BE2C (cell line): Measurements from ENCODE around the gene POLDIP2.
A peak's percentile ranks its signal among the peaks of the same experiment; 100 is the strongest.

Source experiments
- DNase-seq: peaks from one replicate; pipeline ENCODE4 v3.0.0-alpha.2; 2020
- H3K27me3 ChIP-seq: fragments of 250-450 bp; sonication (Bioruptor Pico); 2 replicates; pipeline ENCODE4 v1.5.1; 2020; ENCODE audit warnings: mild to moderate bottlenecking
- H3K36me3 ChIP-seq: fragments of 250-450 bp; sonication (Bioruptor Pico); 2 replicates; pipeline ENCODE4 v1.5.1; 2020; ENCODE audit warnings: mild to moderate bottlenecking
- H3K4me1 ChIP-seq: fragments of 250-450 bp; sonication (Bioruptor Pico); 2 replicates; pipeline ENCODE4 v1.5.1; 2020
- H3K4me3 ChIP-seq: 2 replicates; pipeline ENCODE4 v1.5.1; 2011; ENCODE audit warnings: low read depth, low read length
- H3K9me3 ChIP-seq: fragments of 250-450 bp; sonication (Bioruptor Pico); 2 replicates; pipeline ENCODE4 v1.5.1; 2020
- CTCF ChIP-seq: IDR thresholded peaks from 2 replicates; pipeline ENCODE4 v1.5.1; 2012; ENCODE audit warnings: mild to moderate bottlenecking, low read depth, low read length

Gene POLDIP2

GRCh38 chr17:28385406-28385805, 28.1 kb upstream of the POLDIP2 start:
- no peak for DNase-seq
- Histone ChIP-seq H3K4me1 (no peaks in the 10 kb centered on the region; the same call in 1 of the 2 replicates), H3K27me3 (no peaks in the 10 kb centered on the region), H3K9me3 (no peaks in the 10 kb centered on the region), H3K4me3 (no peak overlapping the region), H3K36me3 (peaks cover 13% of the 10 kb centered on the region)
- no peak for TF ChIP-seq CTCF

- no peaks in the 10 kb centered on the region for H3K27me3 ChIP-seq
These were observed 27.7 kb upstream of the POLDIP2 start for GRCh38 chr17:28385037-28385400.

GRCh38 chr17:28384281-28385036, 27.1 kb upstream of the POLDIP2 start:
- Histone ChIP-seq H3K4me3 (no peak overlapping the region), H3K27me3 (no peaks in the 10 kb centered on the region), H3K4me1 (peaks cover 3% of the 10 kb centered on the region), H3K36me3 (peaks cover 9% of the 10 kb centered on the region), H3K9me3 (no peaks in the 10 kb centered on the region)
- DNase-seq, result no peak
- no peak for TF ChIP-seq CTCF

More at GRCh38 chr17:28385037-28385400, 27.7 kb upstream of the POLDIP2 start:
- Histone ChIP-seq H3K36me3 (peaks cover 13% of the 10 kb centered on the region), H3K4me3 (no peak overlapping the region), H3K4me1 (peaks cover 3% of the 10 kb centered on the region), H3K9me3 (no peaks in the 10 kb centered on the region)
- no peak for TF ChIP-seq CTCF
- DNase-seq, result no peak

- Histone ChIP-seq H3K27me3 (no peaks in the 10 kb centered on the region), H3K36me3 (peaks cover 5% of the 10 kb centered on the region; the same call in 1 of the 2 replicates), H3K4me1 (peaks cover 3% of the 10 kb centered on the region), H3K4me3 (no peak overlapping the region), H3K9me3 (no peaks in the 10 kb centered on the region)
- TF ChIP-seq CTCF, result no peak
- DNase-seq, result no peak
These were observed 24.0 kb upstream of the POLDIP2 start for GRCh38 chr17:28381141-28381825.

GRCh38 chr17:28379814-28380801, 22.8 kb upstream of the POLDIP2 start:
- H3K36me3 ChIP-seq, result peaks cover 5% of the 10 kb centered on the region; the same call in 1 of the 2 replicates
- DNase-seq, result peak; percentile 48
- peaks cover 3% of the 10 kb centered on the region for H3K4me1 ChIP-seq
- no peak for TF ChIP-seq CTCF
- H3K4me3 ChIP-seq, result no peak overlapping the region
- H3K9me3 ChIP-seq, result no peaks in the 10 kb centered on the region
- no peaks in the 10 kb centered on the region for H3K27me3 ChIP-seq
